ENCODE results near the gene MUC20.

DNA sequence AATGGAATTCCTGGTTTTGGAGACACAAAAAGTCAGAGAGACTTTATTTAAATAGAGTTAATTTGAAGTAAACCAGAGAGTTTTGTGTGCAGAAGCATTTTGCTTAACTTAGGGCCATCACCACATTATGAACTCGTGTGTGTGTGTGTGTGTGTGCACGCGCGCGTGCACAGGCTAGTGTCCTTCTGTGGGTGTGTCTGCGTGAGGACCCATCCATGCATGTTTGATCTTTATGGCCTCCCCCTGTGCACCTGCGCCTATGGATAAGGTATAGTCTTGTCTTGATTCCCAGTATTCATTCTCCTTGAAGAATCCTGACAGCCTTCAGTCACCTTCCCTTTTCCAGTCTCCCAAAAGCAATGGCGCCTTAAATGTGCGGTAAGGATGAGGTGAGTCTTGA, 26.0 kb downstream of the MUC20 start:
- TF ChIP-seq, protein P1, sequence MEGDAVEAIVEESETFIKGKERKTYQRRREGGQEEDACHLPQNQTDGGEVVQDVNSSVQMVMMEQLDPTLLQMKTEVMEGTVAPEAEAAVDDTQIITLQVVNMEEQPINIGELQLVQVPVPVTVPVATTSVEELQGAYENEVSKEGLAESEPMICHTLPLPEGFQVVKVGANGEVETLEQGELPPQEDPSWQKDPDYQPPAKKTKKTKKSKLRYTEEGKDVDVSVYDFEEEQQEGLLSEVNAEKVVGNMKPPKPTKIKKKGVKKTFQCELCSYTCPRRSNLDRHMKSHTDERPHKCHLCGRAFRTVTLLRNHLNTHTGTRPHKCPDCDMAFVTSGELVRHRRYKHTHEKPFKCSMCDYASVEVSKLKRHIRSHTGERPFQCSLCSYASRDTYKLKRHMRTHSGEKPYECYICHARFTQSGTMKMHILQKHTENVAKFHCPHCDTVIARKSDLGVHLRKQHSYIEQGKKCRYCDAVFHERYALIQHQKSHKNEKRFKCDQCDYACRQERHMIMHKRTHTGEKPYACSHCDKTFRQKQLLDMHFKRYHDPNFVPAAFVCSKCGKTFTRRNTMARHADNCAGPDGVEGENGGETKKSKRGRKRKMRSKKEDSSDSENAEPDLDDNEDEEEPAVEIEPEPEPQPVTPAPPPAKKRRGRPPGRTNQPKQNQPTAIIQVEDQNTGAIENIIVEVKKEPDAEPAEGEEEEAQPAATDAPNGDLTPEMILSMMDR (IDR thresholded peaks at IDR 0.05): no peak
- no peak for TF ChIP-seq POLR2A (IDR thresholded peaks at IDR 0.05)

Measured in testis (tissue), 2 donors.